GM12878 (cell line): ENCODE data around the gene REST. TPM values are rescaled to one million over a fixed set of nuclear protein-coding genes. Genes with fewer than 3 reads are reported as not detected.

Experiments used
- ATAC-seq: fragments of 200-7000 bp; cut with Tn5 transposase; 3 replicates; pipeline ENCODE4 v1.9.1; 2020; ENCODE audit warnings: mild to moderate bottlenecking, moderate library complexity
- BruUV-seq: library from RNA; stranded (reverse); fragments of 400-500 nt; replicated peaks from 2 replicates; lab custom pipeline; 2021; lab: Mats Ljungman, UMichigan
- CTCF ChIA-PET: fragments of 300-600 bp; sonication (Branson Sonifier 250); formaldehyde crosslinking; extraction: SDS; loops from one replicate; lab custom pipeline; 2021; ENCODE audit warnings: inconsistent platforms; lab: Yijun Ruan, JAX
- POLR2A ChIA-PET: fragments of 350-600 bp; formaldehyde crosslinking; extraction: SDS; loops from one replicate; lab custom pipeline; 2021; ENCODE audit warnings: inconsistent platforms; lab: Charles Lee
- RAD21 ChIA-PET: fragments of 300-600 bp; sonication (Branson Sonifier 250); formaldehyde crosslinking; loops from one replicate; lab custom pipeline; 2023; ENCODE audit warnings: antibody characterized with exemption; ENCODE audit not compliant: unreplicated experiment; lab: Charles Lee
- SMC1A ChIA-PET: fragments of 300-600 bp; sonication (Branson Sonifier 250); formaldehyde crosslinking; loops from one replicate; lab custom pipeline; 2023; ENCODE audit not compliant: unreplicated experiment, uncharacterized antibody; lab: Charles Lee
- DNase-seq: peaks from one replicate; pipeline ENCODE4 v3.0.0-alpha.2; 2011; ENCODE audit warnings: low read depth, low spot score
- FAIRE-seq: peaks from 3 replicates; lab custom pipeline; 2011; peaks lifted over from hg19 to GRCh38; lab: Jason Lieb, UNC
- H2AFZ ChIP-seq: 2 replicates; pipeline ENCODE4 v1.6.0; 2011; ENCODE audit warnings: low read depth, low read length, control low read depth; ENCODE audit not compliant: control insufficient read depth
- H3K27ac ChIP-seq: 2 replicates; pipeline ENCODE4 v1.5.1; 2011; ENCODE audit warnings: control low read depth; ENCODE audit not compliant: control insufficient read depth, insufficient read depth
- H3K27me3 ChIP-seq, 2 experiments: replicated peaks in 1 of 2; 2 replicates each; pipeline versions ENCODE4 v1.6.0 to v1.6.1; 2011; ENCODE audit warnings: low read length in 1 of 2; ENCODE audit not compliant: control insufficient read depth in 2 of 2, insufficient read depth in 2 of 2
- H3K36me3 ChIP-seq, 2 experiments: 2 replicates each; pipeline ENCODE4 v1.5.1; 2011; ENCODE audit warnings: low read length in 1 of 2; ENCODE audit not compliant: control insufficient read depth in 2 of 2, insufficient read depth in 2 of 2
- H3K4me1 ChIP-seq: 2 replicates; pipeline ENCODE4 v1.6.1; 2011; ENCODE audit warnings: mild to moderate bottlenecking, low read length, moderate library complexity, mixed read lengths; ENCODE audit not compliant: control insufficient read depth, insufficient read depth
- H3K4me2 ChIP-seq: 2 replicates; pipeline ENCODE4 v1.6.0; 2011; ENCODE audit warnings: control low read depth; ENCODE audit not compliant: control insufficient read depth, insufficient read depth
- H3K4me3 ChIP-seq: fragments of 200-600 bp; sonication (generic); 2 replicates; pipeline ENCODE4 v1.5.1; 2016
- H3K79me2 ChIP-seq: 2 replicates; pipeline ENCODE4 v1.6.0; 2011; ENCODE audit warnings: low read length; ENCODE audit not compliant: control insufficient read depth, insufficient read depth
- H3K9ac ChIP-seq: 2 replicates; pipeline ENCODE4 v1.8.0; 2011; ENCODE audit warnings: low read length, control low read depth, mixed read lengths; ENCODE audit not compliant: control insufficient read depth, insufficient read depth
- H3K9me3 ChIP-seq: replicated peaks from 3 replicates; pipeline ENCODE4 v1.5.1; 2011; ENCODE audit warnings: mild to moderate bottlenecking, low read length; ENCODE audit not compliant: control insufficient read depth, insufficient read depth
- H4K20me1 ChIP-seq: 2 replicates; pipeline ENCODE4 v1.6.0; 2011; ENCODE audit not compliant: control insufficient read depth, insufficient read depth
- ATF7 ChIP-seq: fragments of 450-650 bp; IDR thresholded peaks from 2 replicates; pipeline ENCODE4 v1.6.1; 2016; ENCODE audit warnings: low read depth, mild to moderate bottlenecking
- ESRRA ChIP-seq: IDR thresholded peaks from 2 replicates; pipeline ENCODE4 v1.6.1; 2012; ENCODE audit warnings: mild to moderate bottlenecking, low read length, improper control_type of control experiment
- MYB ChIP-seq: fragments of 150-350 bp; IDR thresholded peaks from 2 replicates; pipeline ENCODE4 v1.6.1; 2014; ENCODE audit warnings: mild to moderate bottlenecking, low read depth, low read length, borderline replicate concordance
- NR2F1 ChIP-seq: fragments of 450-650 bp; conservative IDR thresholded peaks from 2 replicates; pipeline ENCODE4 v1.6.1; 2017; ENCODE audit warnings: mild to moderate bottlenecking
- PBX3 ChIP-seq: IDR thresholded peaks from 2 replicates; pipeline ENCODE4 v1.6.1; 2011; ENCODE audit warnings: mild to moderate bottlenecking, low read depth, low read length, moderate library complexity; ENCODE audit not compliant: insufficient replicate concordance
- SPI1 ChIP-seq: IDR thresholded peaks from 2 replicates; pipeline ENCODE4 v1.6.1; 2011; ENCODE audit warnings: low read depth, mild to moderate bottlenecking, low read length, moderate library complexity, borderline replicate concordance; ENCODE audit not compliant: insufficient read depth
- WRNIP1 ChIP-seq: IDR thresholded peaks from 2 replicates; pipeline ENCODE4 v1.6.1; 2011; ENCODE audit warnings: low read depth, low read length, improper control_type of control experiment, borderline replicate concordance
- ZBTB40 ChIP-seq: fragments of 450-650 bp; IDR thresholded peaks from 2 replicates; pipeline ENCODE4 v1.6.1; 2016; ENCODE audit warnings: mild to moderate bottlenecking, moderate library complexity, borderline replicate concordance
- ZNF274 ChIP-seq: IDR thresholded peaks from one replicate; pipeline ENCODE4 v1.8.0; 2011; ENCODE audit not compliant: insufficient read length, insufficient read depth
- WGBS: methylation state at CpG from one replicate; pipeline ENCODE4 v1.1.6; 2016; ENCODE audit warnings: low lambda C conversion rate; ENCODE audit not compliant: insufficient replicate concordance, insufficient coverage; ENCODE audit errors: missing lambda C conversion rate; 5-methylcytosine and 5-hydroxymethylcytosine counted together
- in situ Hi-C: fragments of 300-500 bp; cut with MboI; formaldehyde crosslinking; loops from 9 replicates; pipeline ENCODE4 v1.14.3; 2018; ENCODE audit warnings: mixed read lengths
- intact Hi-C: fragments of 100-400 bp; cut with micrococcal nuclease; formaldehyde crosslinking; loops from one replicate; pipeline ENCODE4 v1.14.2; 2022; ENCODE audit not compliant: unreplicated experiment
- polyA plus RNA-seq, 11 experiments: library from polyadenylated mRNA; depleted of rRNA in 4 of 11; unstranded in 6 of 11; stranded (reverse) in 5 of 11; fragments of >200 nt; fragmentation: Nextera tagmentation in 4 of 11; fragmentation: Illumina TruSeq in 1 of 11; extraction: Ambion mirVana in 4 of 11; extraction: Trizol in 1 of 11; gene quantifications; 1 replicate in 1 of 11; 2 replicates in 10 of 11; pipeline versions ENCODE4 v1.2.1 to v1.2.3, GENCODE V29; 2011 to 2016; ENCODE audit warnings: inconsistent platforms in 2 of 11, missing spikeins in 2 of 11, low read depth in 1 of 11
- total RNA-seq, 4 experiments: library from RNA; depleted of rRNA in 3 of 4; stranded (reverse); fragments of >200 nt in 3 of 4; fragmentation: Illumina TruSeq in 1 of 4; extraction: Trizol in 1 of 4; gene quantifications; 2 replicates each; pipeline versions ENCODE4 v1.2.1 to v1.2.3, GENCODE V29; 2013 to 2021

The REST gene
- total and polyA plus RNA-seq, 10 of the 15 experiments (the other 5 are each of a cell fraction or from before 2014, with no cell fraction given), result 3.7 to 36.3 (median 20.4) TPM

- POLR2A ChIA-PET, result interaction anchor here (3.1 kb wide), 1 partner anchor 69 kb away, joined by 31 read pairs; the partner anchor contains the start of genes NOA1 and POLR2B
- DNase-seq (no peak), ATAC-seq (no peak), FAIRE-seq (no peak)
- Histone ChIP-seq H3K4me3 (peak overlapping the region; percentile 91), H3K4me2 (peak overlapping the region; percentile 95), H4K20me1 (no peaks in the 10 kb centered on the region), H3K4me1 (peaks cover 14% of the 10 kb centered on the region), H3K9me3 (no peaks in the 10 kb centered on the region), H3K9ac (peak overlapping the region; percentile 94), H2AFZ (no peak overlapping the region), H3K27me3 (no peaks in the 10 kb centered on the region), H3K36me3 (no peaks in the 10 kb centered on the region; a peak in 1 of 4 replicates), H3K27ac (peak overlapping the region; percentile 92), H3K79me2 (peaks cover 62% of the 10 kb centered on the region)
- in situ Hi-C loops (no loop called here), intact Hi-C loops (no loop called here)
- TF ChIP-seq WRNIP1, result 0 out of 2 replicates have a peak, but pooled peaks have one; percentile 45
- no peak for TF ChIP-seq ZNF274
- no TSS peak for BruUV-seq
- CTCF ChIA-PET, result interaction anchor here (0.6 to 1.4 kb wide), 3 partner anchors 12 to 67 kb away, joined by 3 to 4 read pairs (median 3); partner anchors contain the start of gene NOA1
- SMC1A ChIA-PET, result interaction anchor here (0.7 to 2.0 kb wide), 2 partner anchors 68 to 70 kb away, joined by 3 to 18 read pairs; partner anchors contain the start of genes NOA1 and POLR2B
- RAD21 ChIA-PET, result interaction anchor here (5.2 kb wide), 1 partner anchor 69 kb away, joined by 43 read pairs; the partner anchor contains the start of genes NOA1 and POLR2B
- WGBS, result 69% methylated on average over 6 of the region's 6 CpGs
These were observed 2.7 kb downstream of the REST start for GRCh38 chr4:56910172-56910967.

- BruUV-seq, result no TSS peak
- intact Hi-C loops, result no loop called here
- TF ChIP-seq ESRRA (no peak), ZBTB40 (no peak), PBX3 (peak; percentile 79), MYB (no peak), NR2F1 (peak; percentile 76), SPI1 (peak; percentile 51; the same call in 1 of the 2 replicates), ATF7 (peak; percentile 58)
These were observed 6.6 kb downstream of the REST start for GRCh38 chr4:56914336-56914735.

More at GRCh38 chr4:56914336-56914735, 6.6 kb downstream of the REST start:
- WGBS, result 24% methylated on average over 3 of the region's 3 CpGs
- SMC1A ChIA-PET, result interaction anchor here (1.9 kb wide), 1 partner anchor 19 kb away, joined by 5 read pairs; no protein-coding TSS in a partner anchor
- no peak overlapping the region; the same call in 1 of the 2 replicates for H3K9ac ChIP-seq
- no peak for DNase-seq
- in situ Hi-C loops, result no loop called here
- H3K4me1 ChIP-seq, result peaks cover 10% of the 10 kb centered on the region
- no peaks in the 10 kb centered on the region for H3K9me3 ChIP-seq
- ATAC-seq, result peak; percentile 62
- POLR2A ChIA-PET, result interaction anchor here (1.8 kb wide), 1 partner anchor 64 kb away, joined by 4 read pairs; no protein-coding TSS in a partner anchor
- H3K36me3 ChIP-seq, result peaks cover 2% of the 10 kb centered on the region in 2 experiments; a peak in 2 of 4 replicates
- H3K4me2 ChIP-seq, result peak overlapping the region; percentile 66
- H3K27ac ChIP-seq, result peak overlapping the region; percentile 26; the same call in 1 of the 2 replicates
- no peak overlapping the region for H3K4me3 ChIP-seq
- CTCF ChIA-PET, result interaction anchor here (1.4 kb wide), 1 partner anchor 49 kb away, joined by 3 read pairs; no protein-coding TSS in a partner anchor
- peaks cover 77% of the 10 kb centered on the region for H3K79me2 ChIP-seq
- no peaks in the 10 kb centered on the region for H4K20me1 ChIP-seq
- no peaks in the 10 kb centered on the region for H3K27me3 ChIP-seq
- no peak for FAIRE-seq
- RAD21 ChIA-PET, result no interaction called here
- no peak overlapping the region for H2AFZ ChIP-seq
